Activated CD4-positive, alpha-beta T cell treated with anti-CD3 and anti-CD28 coated beads, Interleukin-2, amount 10 ng/mL, durations not matched to agents 7 days and 5 days (primary cell): ENCODE measurements around the gene SYCP1. TPM values are rescaled to one million over a fixed set of nuclear protein-coding genes. Genes with fewer than 3 reads are reported as not detected.

Experiments
- CTCF ChIA-PET: fragments of 350-600 bp; sonication (Branson Sonifier 250); formaldehyde crosslinking; loops from one replicate; lab custom pipeline; 2021; ENCODE audit warnings: antibody characterized with exemption; lab: Charles Lee
- POLR2A ChIA-PET: fragments of 350-600 bp; sonication (Branson Sonifier 250); formaldehyde crosslinking; loops from one replicate; lab custom pipeline; 2021; ENCODE audit warnings: antibody characterized with exemption; lab: Charles Lee
- DNase-seq: peaks from one replicate; pipeline ENCODE4 v3.0.0-alpha.2; 2020
- H3K27ac Mint-ChIP-seq: one replicate; pipeline ENCODE4 v1.8.0; 2021; ENCODE audit warnings: mild to moderate bottlenecking, moderate library complexity, mixed read lengths
- H3K27me3 Mint-ChIP-seq: one replicate; pipeline ENCODE4 v1.8.0; 2021; ENCODE audit warnings: mixed read lengths
- H3K36me3 Mint-ChIP-seq: one replicate; pipeline ENCODE4 v1.8.0; 2021; ENCODE audit warnings: low read depth, mixed read lengths
- H3K4me1 Mint-ChIP-seq: one replicate; pipeline ENCODE4 v1.8.0; 2021; ENCODE audit warnings: mixed read lengths
- H3K4me3 Mint-ChIP-seq: one replicate; pipeline ENCODE4 v1.8.0; 2021; ENCODE audit warnings: mild to moderate bottlenecking, moderate library complexity, mixed read lengths
- H3K9me3 Mint-ChIP-seq: one replicate; pipeline ENCODE4 v1.8.0; 2021; ENCODE audit warnings: mixed read lengths
- total RNA-seq, 2 experiments: library from RNA; stranded (reverse); gene quantifications; one replicate each; pipeline ENCODE4 v1.2.3, GENCODE V29; 2021

SYCP1 gene
- total RNA-seq, 2 experiments from 2014 or later, result not detected

- no peak for DNase-seq
- Mint-ChIP-seq H3K27ac (no peak overlapping the region), H3K36me3 (no peaks in the 10 kb centered on the region), H3K4me1 (no peaks in the 10 kb centered on the region), H3K9me3 (peaks cover 4% of the 10 kb centered on the region), H3K4me3 (no peak overlapping the region), H3K27me3 (no peaks in the 10 kb centered on the region)
- POLR2A ChIA-PET, result no interaction called here
- CTCF ChIA-PET, result interaction anchor here (0.7 kb wide), 1 partner anchor 11 kb away, joined by 3 read pairs; no protein-coding TSS in a partner anchor
Measured at GRCh38 chr1:115041654-115042053, 187.0 kb downstream of the SYCP1 start.

Other genes starting within 250 kb of the SYCP1 start
- under 1 TPM; 0.12 to 0.15 TPM for gene DENND2C, start 184.8 kb upstream of the SYCP1 start, total RNA-seq
- gene AMPD1, start 159.3 kb upstream of the SYCP1 start, total RNA-seq, result not detected
- gene NRAS, start 138.1 kb upstream of the SYCP1 start, total RNA-seq, result 10 to 100 TPM; 45.4 to 52.4 TPM
- gene CSDE1, start 96.9 kb upstream of the SYCP1 start, total RNA-seq, result 100 to 1,000 TPM; 381 to 439 TPM
- 10 to 100 TPM; 59.4 to 65.0 TPM for gene SIKE1, start 74.2 kb upstream of the SYCP1 start, total RNA-seq
- not detected for gene TSHB, start 175.0 kb downstream of the SYCP1 start, total RNA-seq
- gene TSPAN2, start 234.6 kb downstream of the SYCP1 start, total RNA-seq, result 1 to 10 TPM; 2.4 to 3.5 TPM